Measurements from ENCODE around the gene PSMA6. TPM values are rescaled to one million over a fixed set of nuclear protein-coding genes. Genes with fewer than 3 reads are reported as not detected.
A peak's percentile ranks its signal among the peaks of the same experiment; 100 is the strongest.
"Not testable (repeated sequence)": the region's sequence is repeated elsewhere in the genome, so short reads cannot be mapped to it uniquely, and the experiment has no call there.

PSMA6 gene
- total RNA-seq, 4 donors from 2014 or later = 24.5 to 141 (median 81.2) TPM

DNA sequence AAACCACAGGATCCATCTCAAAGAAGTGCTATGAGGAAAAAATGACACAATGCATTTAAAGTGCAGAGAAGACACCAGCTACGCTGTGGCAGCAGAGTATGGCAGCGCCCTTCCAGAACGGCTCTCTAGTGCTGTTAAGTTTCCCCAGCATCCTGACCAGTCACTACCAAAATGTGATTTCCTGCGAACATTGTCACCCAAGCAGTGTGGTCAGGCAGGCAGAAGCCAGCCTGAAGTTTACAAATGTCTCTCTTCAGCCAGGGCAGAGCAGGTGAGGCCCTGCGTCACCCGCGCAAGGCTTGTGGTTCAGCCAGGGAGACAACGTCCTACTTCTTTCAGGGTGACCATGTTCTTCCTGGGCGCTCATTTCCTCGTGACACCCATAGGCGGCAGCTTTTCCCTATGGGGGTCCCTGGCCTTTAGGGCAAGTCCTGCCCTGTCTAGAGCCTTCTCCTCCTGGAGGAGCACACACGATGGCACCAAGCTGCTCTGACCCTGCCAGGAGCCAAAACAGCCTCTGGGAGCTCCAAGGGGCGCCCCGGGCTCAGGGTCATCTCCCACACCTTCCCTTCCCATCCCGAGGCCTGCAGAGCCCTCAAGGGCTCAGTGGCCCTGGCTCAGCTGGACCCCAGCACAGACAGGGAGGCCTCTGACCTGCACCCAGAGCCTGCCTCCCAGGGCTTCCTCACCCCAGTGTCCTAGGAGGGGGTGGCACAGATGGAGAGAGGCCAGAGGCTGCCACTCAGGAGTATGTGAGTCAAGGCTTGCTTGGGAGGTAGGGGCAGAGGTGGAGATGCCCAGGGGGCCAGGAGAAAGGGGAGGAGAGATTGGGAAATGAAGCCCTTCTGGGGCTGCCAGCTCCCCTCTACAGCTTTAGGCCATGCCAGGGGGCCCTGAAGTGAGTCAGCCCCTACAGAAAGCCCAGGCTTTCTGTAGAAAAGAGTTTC, 41.9 kb downstream of the PSMA6 start:
- no peak for DNase-seq
- H3K9me3 ChIP-seq = no peaks in the 10 kb centered on the region
- in situ Hi-C loops (cut with MboI; ENCODE audit: low pct_ligation_motif_present in 1 of 4, low pct_unique_long_range_greater_than_20kb in 1 of 4, low sequenced_read_pairs in 3 of 4) (no loop called here), intact Hi-C loops (cut with DNase I; ENCODE audit: low total_unique reads) (no loop called here)
- TF ChIP-seq POLR2A (IDR thresholded peaks at IDR 0.05) (no peak), CTCF (IDR thresholded peaks at IDR 0.05) (no peak), EP300 (IDR thresholded peaks at IDR 0.05; ENCODE audit: low read depth) (no peak), POLR2AphosphoS5 (IDR thresholded peaks at IDR 0.05) (no peak)
- H3K27ac ChIP-seq = peak overlapping the region; percentile 91 to 96 (median 94)
- no peaks in the 10 kb centered on the region for H3K36me3 ChIP-seq
- peaks cover 46 to 75% (median 64%) of the 10 kb centered on the region in 4 donors for H3K4me1 ChIP-seq
- no peak overlapping the region for H3K4me3 ChIP-seq
- 79 to 81% methylated on average over 10 to 15 of the region's 15 CpGs for WGBS, 2 donors (ENCODE audit: low coverage in 1 of 2)
- no peaks in the 10 kb centered on the region for H3K27me3 ChIP-seq

- peak; percentile 94 for DNase-seq
- Histone ChIP-seq H3K4me1 (peaks cover 51 to 90% (median 76%) of the 10 kb centered on the region in 4 donors), H3K27me3 (no peaks in the 10 kb centered on the region), H3K27ac (peak overlapping the region; percentile 91 to 96 (median 94)), H3K36me3 (no peaks in the 10 kb centered on the region), H3K4me3 (peak overlapping the region in 1 of 4 donors; percentile 27), H3K9me3 (no peaks in the 10 kb centered on the region)
- WGBS, 2 donors (ENCODE audit: low coverage in 1 of 2) = 35 to 62% methylated on average over 5 to 13 of the region's 13 CpGs
- TF ChIP-seq POLR2A (IDR thresholded peaks at IDR 0.05) (peak; percentile 66), EP300 (IDR thresholded peaks at IDR 0.05; ENCODE audit: low read depth) (no peak), POLR2AphosphoS5 (IDR thresholded peaks at IDR 0.05) (peak; percentile 32 to 88 (median 76)), CTCF (IDR thresholded peaks at IDR 0.05) (peak in 1 of 5 experiments; percentile 13)
- in situ Hi-C loops (cut with MboI; ENCODE audit: low pct_ligation_motif_present in 1 of 4, low pct_unique_long_range_greater_than_20kb in 1 of 4, low sequenced_read_pairs in 3 of 4) = no loop called here
- intact Hi-C loops (cut with DNase I; ENCODE audit: low total_unique reads) = loop anchor here (1.0 to 5.0 kb wide), 2 partner anchors 43 to 71 kb away; partner anchors contain the start of gene PSMA6
Measured at GRCh38 chr14:35335388-35336092, 43.4 kb downstream of the PSMA6 start.

DNA sequence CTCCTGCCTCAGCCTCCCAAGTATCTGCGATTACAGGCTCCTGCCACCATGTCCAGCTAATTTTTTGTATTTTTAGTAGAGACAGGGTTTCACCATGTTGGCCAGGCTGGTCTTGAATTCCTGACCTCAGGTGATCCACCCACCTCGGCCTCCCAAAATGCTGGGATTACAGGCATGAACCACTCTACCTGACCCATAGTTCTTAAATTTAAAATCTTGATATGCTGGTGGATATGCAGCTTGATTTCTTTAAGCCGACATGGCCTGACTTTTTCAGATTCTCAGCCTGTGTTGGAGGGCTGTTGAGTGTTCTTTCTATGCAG, 44.0 kb downstream of the PSMA6 start:
- Histone ChIP-seq H3K4me1 (peaks cover 57 to 96% (median 82%) of the 10 kb centered on the region in 4 donors), H3K27ac (peak overlapping the region; percentile 91 to 96 (median 94)), H3K4me3 (peak overlapping the region in 1 of 4 donors; percentile 27)
- H3K36me3 ChIP-seq; H3K27me3 ChIP-seq; H3K9me3 ChIP-seq; DNase-seq; in situ Hi-C loops (cut with MboI; ENCODE audit: low pct_ligation_motif_present in 1 of 4, low pct_unique_long_range_greater_than_20kb in 1 of 4, low sequenced_read_pairs in 3 of 4): not testable (repeated sequence)
- intact Hi-C loops (cut with DNase I; ENCODE audit: low total_unique reads) = loop anchor here (5.0 kb wide), 1 partner anchor 44 kb away; the partner anchor contains the start of gene PSMA6
- 50 to 64% methylated on average over 2 to 3 of the region's 3 CpGs for WGBS, 2 donors (ENCODE audit: low coverage in 1 of 2)

DNA sequence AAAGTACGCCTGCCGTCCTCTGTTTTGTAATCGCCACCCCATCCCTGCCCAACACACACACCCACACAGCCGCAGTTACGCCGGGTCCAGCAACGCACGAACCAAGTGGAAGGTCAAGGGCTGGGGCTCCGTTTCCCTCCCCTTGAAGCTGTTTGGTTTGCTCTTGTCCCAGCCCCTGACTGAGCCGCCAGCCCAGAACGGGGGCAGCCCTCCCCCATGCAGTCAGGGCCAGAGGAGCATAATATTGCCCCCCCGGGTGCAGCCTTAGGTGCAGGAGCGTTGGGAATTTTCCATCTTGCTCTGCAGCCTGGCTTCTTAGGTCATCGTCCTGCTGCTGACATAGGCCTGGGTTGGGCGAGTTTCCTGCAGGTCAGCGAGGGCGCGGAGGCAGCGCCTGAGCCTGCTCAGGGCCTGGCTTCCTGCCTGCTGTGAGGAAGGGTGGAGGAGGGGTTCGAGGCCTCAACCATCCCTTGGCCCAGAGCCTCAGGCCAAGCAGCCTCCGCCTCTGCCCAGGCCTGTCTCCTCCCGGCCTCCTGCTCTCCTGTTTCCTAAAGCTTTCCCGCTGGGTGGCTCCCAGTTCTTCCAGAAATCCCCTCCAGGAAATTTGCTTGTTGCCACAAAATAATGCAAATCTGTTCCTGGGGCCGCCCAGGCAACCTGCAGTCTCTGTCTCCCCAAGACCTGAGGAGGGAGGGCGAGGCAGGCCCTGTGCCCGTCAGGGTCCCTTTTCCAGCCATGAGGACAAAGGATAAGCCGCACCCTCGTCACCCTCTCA, 44.5 kb downstream of the PSMA6 start:
- Histone ChIP-seq H3K36me3 (no peaks in the 10 kb centered on the region), H3K9me3 (no peaks in the 10 kb centered on the region), H3K4me1 (peaks cover 58 to 97% (median 84%) of the 10 kb centered on the region in 4 donors), H3K27ac (peak overlapping the region; percentile 91 to 96 (median 94)), H3K27me3 (no peaks in the 10 kb centered on the region), H3K4me3 (peak overlapping the region in 1 of 4 donors; percentile 27)
- in situ Hi-C loops (cut with MboI; ENCODE audit: low pct_ligation_motif_present in 1 of 4, low pct_unique_long_range_greater_than_20kb in 1 of 4, low sequenced_read_pairs in 3 of 4) = no loop called here
- TF ChIP-seq POLR2AphosphoS5 (IDR thresholded peaks at IDR 0.05) = peak; percentile 56 to 87 (median 74)
- TF ChIP-seq EP300 (IDR thresholded peaks at IDR 0.05; ENCODE audit: low read depth) = peak; percentile 6
- peak; percentile 40 for TF ChIP-seq POLR2A (IDR thresholded peaks at IDR 0.05)
- no peak for TF ChIP-seq CTCF (IDR thresholded peaks at IDR 0.05)
- DNase-seq = peak; percentile 92
- intact Hi-C loops (cut with DNase I; ENCODE audit: low total_unique reads) = loop anchor here (5.0 kb wide), 1 partner anchor 44 kb away; the partner anchor contains the start of gene PSMA6
- WGBS, 2 donors (ENCODE audit: low coverage in 1 of 2) = 35 to 40% methylated on average over 1 to 28 of the region's 28 CpGs
